GM18909 (cell line): ENCODE data around the gene SYT5.

Experiments used
- ATAC-seq: cut with Tn5 transposase; IDR thresholded peaks from one replicate; pipeline ENCODE4 v1.9.1; 2021; ENCODE audit warnings: mild to moderate bottlenecking; ENCODE audit not compliant: unreplicated experiment, poor library complexity

Gene SYT5

GRCh38 chr19:55149078-55150003, 30.7 kb downstream of the SYT5 start, which contains the start of gene TNNT1:
Gene TNNT1, minus strand, starts transcription at chr19:55149206. Its CDS starts 2,049 bp downstream, at chr19:55147157.
- no peak for ATAC-seq

GRCh38 chr19:55147545-55148251, 32.4 kb downstream of the SYT5 start:
- ATAC-seq = no peak

- ATAC-seq = no peak
These were observed 33.3 kb downstream of the SYT5 start for GRCh38 chr19:55146705-55147273.

- no peak for ATAC-seq
These were observed 33.9 kb downstream of the SYT5 start for GRCh38 chr19:55146078-55146704.

GRCh38 chr19:55145232-55145631, 34.9 kb downstream of the SYT5 start:
- no peak for ATAC-seq

GRCh38 chr19:55141696-55142095, 38.4 kb downstream of the SYT5 start:
- no peak for ATAC-seq

- ATAC-seq = no peak
These were observed 42.2 kb downstream of the SYT5 start for GRCh38 chr19:55137915-55138314.

GRCh38 chr19:55136399-55137102, 43.5 kb downstream of the SYT5 start:
- ATAC-seq = no peak

- no peak for ATAC-seq
These were observed 45.4 kb downstream of the SYT5 start for GRCh38 chr19:55134736-55135135.

- no peak for ATAC-seq
These were observed 46.2 kb downstream of the SYT5 start for GRCh38 chr19:55133639-55134444.

GRCh38 chr19:55132453-55133129, 47.5 kb downstream of the SYT5 start:
- no peak for ATAC-seq

- no peak for ATAC-seq
These were observed 48.7 kb downstream of the SYT5 start for GRCh38 chr19:55131421-55131820.
